Mucosa of stomach (tissue), 1 donor: Measurements from ENCODE around the gene HADH.
"Not testable (repeated sequence)": the region's sequence is repeated elsewhere in the genome, so short reads cannot be mapped to it uniquely, and the experiment has no call there.

Experiments used
- H3K27me3 ChIP-seq: one replicate; pipeline ENCODE4 v1.7.0; 2013; ENCODE audit warnings: mild to moderate bottlenecking, low read length; ENCODE audit not compliant: control insufficient read depth, insufficient read depth
- H3K36me3 ChIP-seq: one replicate; pipeline ENCODE4 v1.7.0; 2013; ENCODE audit warnings: low read length; ENCODE audit not compliant: control insufficient read depth, insufficient read depth
- H3K4me1 ChIP-seq: one replicate; pipeline ENCODE4 v1.7.0; 2013; ENCODE audit warnings: mild to moderate bottlenecking, low read length; ENCODE audit not compliant: control insufficient read depth, insufficient read depth
- H3K4me3 ChIP-seq: one replicate; pipeline ENCODE4 v1.7.0; 2013; ENCODE audit warnings: low read length
- H3K9ac ChIP-seq: one replicate; pipeline ENCODE4 v1.7.0; 2013; ENCODE audit warnings: mild to moderate bottlenecking, low read length, moderate library complexity
- H3K9me3 ChIP-seq: one replicate; pipeline ENCODE4 v1.7.0; 2013; ENCODE audit warnings: mild to moderate bottlenecking, low read length, moderate library complexity; ENCODE audit not compliant: control insufficient read depth
- donor health status: Pancreatic carcinoma.

HADH gene

DNA sequence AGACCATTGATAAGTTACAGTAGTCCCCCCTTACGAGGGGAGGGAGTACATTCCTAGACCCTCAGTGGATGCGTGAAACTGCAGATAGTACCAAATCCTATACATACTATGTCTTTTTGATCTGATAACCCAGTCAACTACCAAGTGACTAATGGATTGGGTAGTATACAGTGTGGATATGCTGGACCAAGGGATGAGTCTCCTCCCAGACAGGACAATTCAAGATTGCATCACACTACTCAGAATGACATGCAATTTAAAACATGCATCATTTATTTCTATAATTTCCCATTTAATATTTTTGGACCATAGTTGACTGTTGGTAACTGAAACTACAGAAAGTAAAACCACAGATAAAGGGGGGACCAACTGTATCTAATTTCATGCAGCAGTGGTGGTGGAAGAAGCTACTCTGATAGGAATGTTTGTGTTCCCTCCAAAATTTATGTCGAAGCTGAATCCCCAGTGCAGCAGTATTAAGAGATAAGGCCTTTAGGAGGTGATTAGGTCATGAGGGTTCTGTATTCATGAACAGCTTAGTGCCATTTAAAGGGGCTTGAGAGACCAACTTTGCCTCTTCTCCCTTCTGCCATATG, 11.9 kb downstream of the HADH start:
- no peaks in the 10 kb centered on the region for H3K27me3 ChIP-seq
- H3K9me3 ChIP-seq: no peaks in the 10 kb centered on the region
- H3K4me1 ChIP-seq: no peaks in the 10 kb centered on the region
- no peaks in the 10 kb centered on the region for H3K36me3 ChIP-seq
- no peak overlapping the region for H3K4me3 ChIP-seq
- no peak overlapping the region for H3K9ac ChIP-seq

DNA sequence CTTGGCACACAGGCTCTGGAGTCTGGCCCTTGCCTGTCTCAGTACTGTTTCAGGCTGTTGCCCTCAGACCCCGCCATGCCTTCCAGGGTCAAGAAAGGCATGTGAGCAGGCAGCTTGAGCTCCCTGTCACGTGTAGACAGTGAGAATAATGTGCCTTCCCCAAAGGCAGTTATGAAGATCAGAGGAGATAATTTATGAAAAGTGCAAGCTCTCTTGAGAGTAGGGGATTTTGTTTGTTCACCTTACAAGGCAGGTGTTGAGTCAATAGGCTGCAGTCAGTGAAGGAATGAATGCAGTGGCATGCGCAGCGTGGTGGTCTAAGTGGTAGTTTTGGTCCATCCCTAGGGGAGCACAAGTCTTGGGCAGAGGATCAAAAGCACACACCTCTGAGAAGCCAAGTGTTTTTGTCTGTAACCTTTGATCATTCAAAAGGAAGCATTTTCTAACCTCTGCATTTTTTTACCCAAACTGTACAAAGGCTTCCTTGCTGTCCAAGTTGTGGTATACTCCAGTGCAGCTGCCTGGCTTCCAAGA, 14.4 kb downstream of the HADH start:
- Histone ChIP-seq H3K9ac (no peak overlapping the region), H3K9me3 (no peaks in the 10 kb centered on the region), H3K36me3 (no peaks in the 10 kb centered on the region), H3K27me3 (no peaks in the 10 kb centered on the region), H3K4me1 (no peaks in the 10 kb centered on the region), H3K4me3 (no peak overlapping the region)

DNA sequence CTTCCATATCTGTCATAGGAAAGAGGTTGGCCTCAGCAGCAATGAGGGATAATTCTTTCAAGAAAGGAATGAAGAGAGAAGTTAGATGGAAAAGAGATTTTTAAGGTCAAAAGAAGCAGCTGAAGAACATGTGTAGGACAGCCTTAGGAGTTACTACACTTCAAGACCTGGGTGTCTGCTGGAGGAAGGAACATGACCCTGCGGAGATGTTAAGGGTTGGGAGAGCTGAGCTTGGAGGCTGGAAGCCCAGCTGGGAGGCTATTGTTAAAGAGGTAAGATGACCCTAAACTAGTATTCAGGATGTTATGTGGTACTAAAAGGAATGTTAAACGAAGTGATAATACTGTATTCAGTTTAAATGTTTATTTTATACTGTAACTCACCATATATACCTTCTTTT, 15.0 kb downstream of the HADH start:
- Histone ChIP-seq H3K36me3 (no peaks in the 10 kb centered on the region), H3K9me3 (no peaks in the 10 kb centered on the region), H3K27me3 (no peaks in the 10 kb centered on the region), H3K4me1 (no peaks in the 10 kb centered on the region), H3K9ac (no peak overlapping the region), H3K4me3 (no peak overlapping the region)

DNA sequence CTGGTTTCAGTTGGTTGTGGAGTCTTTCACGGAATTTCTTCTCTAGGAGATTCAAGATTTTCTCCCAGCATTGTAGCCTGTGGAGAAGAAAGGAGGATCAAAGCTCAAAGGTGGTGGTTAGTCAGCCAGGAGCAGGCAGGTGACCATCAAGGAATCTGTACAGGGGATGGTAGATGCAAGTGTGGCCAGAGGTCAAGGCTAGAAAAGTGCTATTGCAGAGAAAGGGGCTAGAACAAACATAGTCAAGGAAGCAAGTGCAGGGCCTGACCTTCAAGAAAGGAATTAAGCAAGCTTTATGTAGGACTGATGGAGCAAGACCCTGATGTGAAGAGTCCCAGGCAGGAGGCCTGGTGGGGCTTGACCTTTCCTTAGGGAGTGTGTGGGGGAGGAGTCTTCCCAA, 16.1 kb downstream of the HADH start:
- no peak overlapping the region for H3K4me3 ChIP-seq
- no peaks in the 10 kb centered on the region for H3K4me1 ChIP-seq
- H3K9ac ChIP-seq: no peak overlapping the region
- no peaks in the 10 kb centered on the region for H3K9me3 ChIP-seq
- H3K27me3 ChIP-seq: no peaks in the 10 kb centered on the region
- H3K36me3 ChIP-seq: no peaks in the 10 kb centered on the region

DNA sequence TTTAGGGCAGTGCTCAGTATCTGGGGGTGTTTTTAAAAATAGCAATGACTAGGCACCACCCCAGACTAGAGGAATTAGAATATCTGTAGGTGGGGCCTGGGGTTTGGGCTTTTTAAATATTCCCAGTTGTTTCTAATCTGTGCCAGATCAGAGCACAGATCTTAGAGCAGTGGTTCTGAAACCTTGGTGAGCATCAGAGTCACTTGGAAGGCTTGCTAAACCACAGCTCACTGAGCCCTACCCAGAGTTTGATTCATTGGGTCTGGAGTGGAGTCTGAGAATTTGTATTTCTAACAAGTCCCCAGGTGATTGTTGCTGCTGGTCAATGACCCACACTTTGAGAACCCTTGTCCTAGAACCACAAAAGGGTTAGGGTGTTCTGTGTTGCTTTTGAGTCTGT, 16.7 kb downstream of the HADH start:
- Histone ChIP-seq H3K36me3 (no peaks in the 10 kb centered on the region), H3K9me3 (no peaks in the 10 kb centered on the region), H3K4me3 (no peak overlapping the region), H3K9ac (no peak overlapping the region), H3K27me3 (no peaks in the 10 kb centered on the region), H3K4me1 (no peaks in the 10 kb centered on the region)

DNA sequence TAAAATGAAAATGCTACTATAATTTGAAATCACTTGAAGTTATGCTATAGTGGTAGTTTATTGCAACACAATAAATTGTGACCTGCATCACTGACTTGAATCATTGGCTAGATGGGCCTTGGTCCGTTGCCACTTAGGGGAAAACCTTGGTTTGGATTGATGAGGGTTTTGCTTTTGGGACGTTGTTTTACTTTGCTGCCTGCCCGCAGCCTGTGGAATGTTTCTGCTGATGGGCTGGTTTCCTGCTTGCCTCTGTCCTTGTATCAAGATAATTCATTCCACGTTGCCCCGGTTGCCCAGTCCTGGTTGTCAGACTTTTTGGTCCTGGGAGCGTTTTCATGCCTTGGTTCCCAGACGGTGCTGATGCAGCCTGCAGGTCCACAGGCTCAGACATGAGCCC, 18.3 kb downstream of the HADH start:
- Histone ChIP-seq H3K36me3 (no peaks in the 10 kb centered on the region), H3K9me3 (no peaks in the 10 kb centered on the region), H3K4me1 (no peaks in the 10 kb centered on the region), H3K27me3 (no peaks in the 10 kb centered on the region), H3K9ac (no peak overlapping the region), H3K4me3 (no peak overlapping the region)

DNA sequence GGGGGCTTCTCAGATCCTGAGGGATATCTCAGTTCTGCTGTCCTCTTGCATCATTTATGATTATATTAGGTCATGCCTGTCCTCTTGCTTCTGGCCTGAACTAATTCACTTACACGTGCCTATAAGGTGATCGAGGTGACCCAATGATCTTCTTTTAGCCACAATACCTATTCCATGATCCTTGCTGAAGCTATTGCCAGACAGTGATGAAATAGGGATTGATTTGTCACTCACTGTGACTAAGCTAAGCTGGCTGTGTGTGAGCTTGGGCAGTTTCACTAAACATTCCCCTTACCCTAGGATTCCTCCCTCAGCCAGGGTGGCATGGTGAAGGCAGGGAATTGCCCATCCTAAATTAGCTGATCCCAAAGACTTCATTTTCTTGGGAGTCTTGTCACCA, 19.0 kb downstream of the HADH start:
- H3K9me3 ChIP-seq: no peaks in the 10 kb centered on the region
- no peaks in the 10 kb centered on the region for H3K4me1 ChIP-seq
- no peaks in the 10 kb centered on the region for H3K27me3 ChIP-seq
- H3K4me3 ChIP-seq: no peak overlapping the region
- no peak overlapping the region for H3K9ac ChIP-seq
- no peaks in the 10 kb centered on the region for H3K36me3 ChIP-seq

DNA sequence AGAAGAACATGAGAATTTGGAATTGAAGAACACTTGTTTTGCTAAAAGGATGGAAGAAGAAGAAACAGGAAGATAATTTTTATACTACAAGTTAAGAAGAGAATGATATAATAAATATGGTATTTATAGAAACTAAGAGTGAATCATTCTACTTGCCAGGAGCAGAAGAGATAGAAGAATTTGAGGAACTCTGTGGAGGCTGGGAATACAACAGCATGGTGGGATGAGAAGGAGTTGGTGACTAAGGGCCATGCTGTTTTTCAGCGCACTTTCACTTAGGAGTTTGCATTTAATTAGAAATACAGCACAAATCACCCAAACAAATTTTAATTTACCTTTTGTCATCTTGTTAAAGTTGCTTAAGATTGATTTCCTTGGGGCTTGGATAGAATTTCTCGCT, 20.5 kb downstream of the HADH start:
- no peak overlapping the region for H3K9ac ChIP-seq
- H3K9me3 ChIP-seq: no peaks in the 10 kb centered on the region
- H3K27me3 ChIP-seq: no peaks in the 10 kb centered on the region
- no peak overlapping the region for H3K4me3 ChIP-seq
- H3K36me3 ChIP-seq: no peaks in the 10 kb centered on the region
- no peaks in the 10 kb centered on the region for H3K4me1 ChIP-seq

DNA sequence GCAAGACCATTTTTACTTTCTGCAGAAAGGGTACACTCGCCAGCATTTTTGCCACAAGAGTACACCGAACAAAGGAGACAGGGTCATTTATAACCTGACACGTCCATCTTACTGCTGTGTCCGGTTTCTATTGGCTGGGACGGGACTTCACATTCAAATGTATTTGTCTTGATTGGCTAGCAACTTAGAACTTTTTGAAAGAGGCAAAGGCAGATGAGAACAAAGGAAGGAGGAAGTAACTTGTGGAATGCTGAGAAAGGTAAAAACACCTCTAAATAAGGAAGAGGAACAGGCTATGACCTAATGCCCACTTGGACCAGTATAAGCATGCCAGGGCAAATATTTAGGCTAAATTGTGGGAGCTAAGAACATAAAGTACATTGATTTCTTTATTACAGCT, 22.7 kb downstream of the HADH start:
- not testable (repeated sequence) for H3K9ac ChIP-seq, H3K4me3 ChIP-seq, H3K4me1 ChIP-seq, H3K36me3 ChIP-seq, H3K27me3 ChIP-seq, H3K9me3 ChIP-seq

DNA sequence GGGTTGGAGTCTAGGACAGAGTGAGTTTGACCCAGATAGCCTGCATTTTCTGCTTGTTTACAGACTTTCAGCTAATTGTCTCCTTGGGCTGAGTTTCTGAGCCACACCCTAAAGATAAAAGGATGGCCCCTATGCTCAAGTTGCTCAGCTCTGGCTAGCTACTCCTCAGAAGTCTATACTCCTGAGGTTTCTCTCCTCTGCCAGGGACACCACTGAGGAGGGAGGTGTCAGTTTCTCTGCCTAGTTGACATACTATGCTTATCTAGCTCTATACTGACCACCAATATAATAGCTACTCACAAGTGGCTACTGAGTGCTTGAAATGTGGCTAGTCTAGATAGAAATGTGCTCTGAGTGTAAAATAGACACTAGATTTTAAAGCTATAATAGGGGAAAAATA, 23.6 kb downstream of the HADH start:
- no peaks in the 10 kb centered on the region for H3K4me1 ChIP-seq
- no peak overlapping the region for H3K9ac ChIP-seq
- no peaks in the 10 kb centered on the region for H3K36me3 ChIP-seq
- H3K4me3 ChIP-seq: no peak overlapping the region
- no peaks in the 10 kb centered on the region for H3K9me3 ChIP-seq
- no peaks in the 10 kb centered on the region for H3K27me3 ChIP-seq

DNA sequence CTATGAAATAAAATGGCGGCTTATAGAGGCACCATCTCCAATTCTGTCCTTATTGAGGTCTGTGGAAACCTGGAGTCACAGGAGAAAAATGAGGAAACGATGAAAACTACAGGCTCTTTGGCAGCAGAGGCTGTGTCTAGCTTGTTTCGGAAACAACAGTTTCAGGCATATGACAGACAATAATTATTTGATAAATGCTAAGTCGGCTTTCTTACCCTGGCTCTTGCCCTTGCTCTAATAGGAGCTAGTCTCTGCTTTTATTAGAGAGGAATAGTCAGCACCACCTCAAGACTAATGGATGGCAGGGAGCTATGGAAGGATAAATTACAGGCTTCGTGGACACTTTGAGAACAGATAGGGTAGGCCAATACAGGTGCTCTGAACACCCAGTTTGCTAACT, 24.3 kb downstream of the HADH start:
- Histone ChIP-seq H3K36me3 (no peaks in the 10 kb centered on the region), H3K4me1 (no peaks in the 10 kb centered on the region), H3K4me3 (no peak overlapping the region), H3K27me3 (no peaks in the 10 kb centered on the region), H3K9me3 (no peaks in the 10 kb centered on the region), H3K9ac (no peak overlapping the region)

DNA sequence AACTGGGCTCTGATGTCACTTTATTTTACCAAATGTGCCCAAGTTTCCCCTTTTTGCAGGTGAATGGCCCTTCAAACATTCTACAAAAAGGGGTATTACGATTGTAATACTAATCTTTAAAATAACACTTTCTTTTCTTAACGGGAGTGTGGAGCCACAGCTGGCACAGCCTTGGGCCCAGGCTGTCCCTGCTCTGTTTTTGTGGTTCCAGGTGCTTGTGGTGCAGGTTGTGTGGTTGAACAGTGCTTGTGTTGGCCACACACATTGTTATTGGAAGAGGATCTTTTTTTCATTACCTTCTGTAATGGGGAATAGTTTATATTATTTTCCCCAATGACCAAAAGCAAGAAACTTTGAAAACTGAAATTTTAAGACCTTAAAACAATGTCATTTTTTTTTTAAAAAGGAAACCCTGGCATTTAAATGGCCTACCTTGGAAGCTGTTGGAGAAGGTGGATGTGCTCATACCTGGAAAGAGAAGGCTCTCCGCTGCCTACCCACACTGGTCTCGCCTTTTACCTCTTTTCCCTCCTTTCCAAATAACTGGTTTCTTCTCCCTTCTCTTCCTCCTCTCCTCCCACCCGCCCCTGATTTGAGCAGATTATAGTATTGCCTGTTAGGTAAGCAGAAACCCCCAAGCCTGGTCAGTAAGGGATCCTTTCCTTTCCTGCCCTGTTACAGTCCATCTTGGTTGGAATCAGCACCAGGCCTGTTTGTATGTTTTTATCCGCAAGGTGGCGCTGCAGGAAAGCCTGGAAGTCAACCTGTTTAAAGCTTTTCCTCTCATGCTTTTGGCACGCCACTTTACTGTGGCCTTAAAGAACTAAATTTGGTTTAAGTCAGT, 28.6 kb downstream of the HADH start:
- H3K27me3 ChIP-seq: no peaks in the 10 kb centered on the region
- no peak overlapping the region for H3K4me3 ChIP-seq
- no peaks in the 10 kb centered on the region for H3K9me3 ChIP-seq
- no peaks in the 10 kb centered on the region for H3K4me1 ChIP-seq
- H3K36me3 ChIP-seq: no peaks in the 10 kb centered on the region
- H3K9ac ChIP-seq: no peak overlapping the region
